Keratinocyte (primary cell): ENCODE measurements around the gene RIOK3. TPM values are rescaled to one million over a fixed set of nuclear protein-coding genes. Genes with fewer than 3 reads are reported as not detected.

Source experiments
- DNase-seq: peaks from one replicate; pipeline ENCODE4 v3.0.0-alpha.2; 2011; ENCODE audit warnings: low read depth, missing footprints, low spot score
- FAIRE-seq: peaks from 2 replicates; lab custom pipeline; 2011; peaks lifted over from hg19 to GRCh38; lab: Jason Lieb, UNC
- H2AFZ ChIP-seq: 2 replicates; pipeline ENCODE4 v1.6.0; 2012; ENCODE audit warnings: low read length, control low read depth, inconsistent platforms; ENCODE audit not compliant: control insufficient read depth
- H3K27ac ChIP-seq: 2 replicates; pipeline ENCODE4 v1.5.1; 2011; ENCODE audit warnings: low read length; ENCODE audit not compliant: control insufficient read depth, insufficient read depth
- H3K27me3 ChIP-seq: 3 replicates; pipeline ENCODE4 v1.6.0; 2011; ENCODE audit warnings: low read length; ENCODE audit not compliant: control insufficient read depth, insufficient read depth; ENCODE audit errors: extremely low read depth
- H3K36me3 ChIP-seq, 2 experiments: 2 replicates in 1 of 2; 3 replicates in 1 of 2; pipeline ENCODE4 v1.5.1; 2011; ENCODE audit warnings: low read length in 2 of 2, mild to moderate bottlenecking in 1 of 2; ENCODE audit not compliant: control insufficient read depth in 2 of 2, insufficient read depth in 2 of 2; ENCODE audit errors: extremely low read depth in 1 of 2
- H3K4me1 ChIP-seq: 3 replicates; pipeline ENCODE4 v1.5.1; 2011; ENCODE audit warnings: low read length; ENCODE audit not compliant: control insufficient read depth, insufficient read depth; ENCODE audit errors: extremely low read depth
- H3K4me2 ChIP-seq: 3 replicates; pipeline ENCODE4 v1.6.0; 2011; ENCODE audit warnings: low read depth, low read length; ENCODE audit not compliant: control insufficient read depth, insufficient read depth; ENCODE audit errors: extremely low read depth
- H3K4me3 ChIP-seq, 3 experiments: fragments of 200-600 bp in 1 of 3; sonication (generic) in 1 of 3; 2 replicates in 2 of 3; 3 replicates in 1 of 3; pipeline ENCODE4 v1.5.1; 2011 to 2016; ENCODE audit warnings: low read length in 3 of 3, mild to moderate bottlenecking in 3 of 3, control low read depth in 2 of 3, inconsistent platforms in 1 of 3, low read depth in 1 of 3, mixed read lengths in 1 of 3, mixed run types in 1 of 3, moderate library complexity in 1 of 3; ENCODE audit not compliant: control insufficient read depth in 2 of 3, insufficient read depth in 2 of 3; ENCODE audit errors: extremely low read depth in 1 of 3
- H3K79me2 ChIP-seq: 2 replicates; pipeline ENCODE4 v1.6.0; 2012; ENCODE audit warnings: low read length; ENCODE audit not compliant: control insufficient read depth, insufficient read depth
- H3K9ac ChIP-seq: 3 replicates; pipeline ENCODE4 v1.6.0; 2011; ENCODE audit warnings: low read length; ENCODE audit not compliant: control insufficient read depth, insufficient read depth; ENCODE audit errors: extremely low read depth
- H3K9me1 ChIP-seq: 3 replicates; pipeline ENCODE4 v1.6.0; 2011; ENCODE audit warnings: low read length; ENCODE audit not compliant: control insufficient read depth, insufficient read depth; ENCODE audit errors: extremely low read depth
- H3K9me3 ChIP-seq: 2 replicates; pipeline ENCODE4 v1.5.1; 2012; ENCODE audit warnings: low read depth, low read length; ENCODE audit not compliant: control insufficient read depth
- H4K20me1 ChIP-seq: 3 replicates; pipeline ENCODE4 v1.6.0; 2011; ENCODE audit warnings: low read length; ENCODE audit not compliant: control insufficient read depth, insufficient read depth; ENCODE audit errors: extremely low read depth
- EZH2 ChIP-seq: IDR thresholded peaks from one replicate; pipeline ENCODE4 v1.6.1; 2012; ENCODE audit warnings: inconsistent platforms, mild to moderate bottlenecking, low read length, moderate library complexity
- dilution Hi-C: fragments of 300-500 bp; cut with MboI; formaldehyde crosslinking; loops from one replicate; pipeline ENCODE4 v1.7.0; 2020; ENCODE audit warnings: low sequenced_read_pairs; ENCODE audit not compliant: extremely low pct_ligation_motif_present
- polyA plus RNA-seq, 5 experiments: library from polyadenylated mRNA; depleted of rRNA in 3 of 5; stranded (reverse) in 3 of 5; stranded (forward) in 1 of 5; unstranded in 1 of 5; fragments of >200 nt; gene quantifications; 1 replicate in 1 of 5; 2 replicates in 3 of 5; 3 replicates in 1 of 5; pipeline versions ENCODE4 v1.2.1 to v1.2.3, GENCODE V29; 2011 to 2012; ENCODE audit warnings: missing spikeins in 2 of 5, low read depth in 1 of 5, low replicate concordance in 1 of 5
- TF ChIP-seq, protein P1 (sequence below), 3 experiments: IDR thresholded peaks in 1 of 3; conservative IDR thresholded peaks in 1 of 3; optimal IDR thresholded peaks in 1 of 3; 2 replicates in 2 of 3; 3 replicates in 1 of 3; pipeline versions ENCODE3 to v1.5.1; 2011; ENCODE audit warnings: low read length in 3 of 3, mild to moderate bottlenecking in 3 of 3, moderate library complexity in 2 of 3, control low read depth in 1 of 3, inconsistent platforms in 1 of 3; ENCODE audit not compliant: insufficient read depth in 2 of 3; ENCODE audit errors: extremely low read depth in 1 of 3

The RIOK3 gene
- polyA plus RNA-seq, 1 donor (not counting 4 experiments of a cell fraction or from before 2014, with no cell fraction given): 68.6 TPM

DNA sequence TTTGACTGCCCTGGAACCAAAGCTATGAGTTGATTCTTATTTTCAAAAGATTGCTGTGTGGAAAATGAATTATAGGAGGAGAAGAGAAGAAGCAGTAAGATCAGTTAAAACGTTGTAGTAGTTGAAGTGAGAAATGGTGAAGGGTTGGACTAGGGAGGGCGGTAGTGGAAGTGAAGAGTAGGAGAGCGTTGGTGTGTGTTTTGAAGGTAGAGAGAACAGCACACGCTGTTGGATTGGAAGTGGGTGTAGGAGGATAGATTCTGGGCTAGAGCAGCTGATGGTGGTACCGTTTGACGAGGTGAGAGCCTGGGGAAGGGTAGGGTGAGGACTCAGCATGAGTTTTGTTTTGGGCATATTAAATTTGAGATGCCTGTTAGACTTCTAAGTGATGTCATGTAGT, 18.4 kb downstream of the RIOK3 start:
- Histone ChIP-seq H3K4me3 (no peak overlapping the region), H3K4me2 (no peak overlapping the region), H3K9me1 (no peaks in the 10 kb centered on the region), H3K36me3 (peaks cover 29 to 39% of the 10 kb centered on the region in 2 experiments), H3K79me2 (peaks cover 4% of the 10 kb centered on the region), H3K4me1 (no peaks in the 10 kb centered on the region), H2AFZ (no peak overlapping the region), H3K27ac (no peak overlapping the region), H3K9me3 (no peaks in the 10 kb centered on the region), H3K27me3 (no peaks in the 10 kb centered on the region), H4K20me1 (no peaks in the 10 kb centered on the region), H3K9ac (no peak overlapping the region)
- FAIRE-seq (no peak), DNase-seq (no peak)
- dilution Hi-C loops: no loop called here
- no peak for TF ChIP-seq EZH2
- TF ChIP-seq, protein P1, sequence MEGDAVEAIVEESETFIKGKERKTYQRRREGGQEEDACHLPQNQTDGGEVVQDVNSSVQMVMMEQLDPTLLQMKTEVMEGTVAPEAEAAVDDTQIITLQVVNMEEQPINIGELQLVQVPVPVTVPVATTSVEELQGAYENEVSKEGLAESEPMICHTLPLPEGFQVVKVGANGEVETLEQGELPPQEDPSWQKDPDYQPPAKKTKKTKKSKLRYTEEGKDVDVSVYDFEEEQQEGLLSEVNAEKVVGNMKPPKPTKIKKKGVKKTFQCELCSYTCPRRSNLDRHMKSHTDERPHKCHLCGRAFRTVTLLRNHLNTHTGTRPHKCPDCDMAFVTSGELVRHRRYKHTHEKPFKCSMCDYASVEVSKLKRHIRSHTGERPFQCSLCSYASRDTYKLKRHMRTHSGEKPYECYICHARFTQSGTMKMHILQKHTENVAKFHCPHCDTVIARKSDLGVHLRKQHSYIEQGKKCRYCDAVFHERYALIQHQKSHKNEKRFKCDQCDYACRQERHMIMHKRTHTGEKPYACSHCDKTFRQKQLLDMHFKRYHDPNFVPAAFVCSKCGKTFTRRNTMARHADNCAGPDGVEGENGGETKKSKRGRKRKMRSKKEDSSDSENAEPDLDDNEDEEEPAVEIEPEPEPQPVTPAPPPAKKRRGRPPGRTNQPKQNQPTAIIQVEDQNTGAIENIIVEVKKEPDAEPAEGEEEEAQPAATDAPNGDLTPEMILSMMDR (optimal IDR thresholded peaks at IDR 0.05 in 1 of 3, IDR thresholded peaks at IDR 0.05 in 1 of 3, conservative IDR thresholded peaks at IDR 0.05 in 1 of 3; ENCODE audit: extremely low read depth in 1 of 3, insufficient read depth in 2 of 3, low read length in 3 of 3): no peak

DNA sequence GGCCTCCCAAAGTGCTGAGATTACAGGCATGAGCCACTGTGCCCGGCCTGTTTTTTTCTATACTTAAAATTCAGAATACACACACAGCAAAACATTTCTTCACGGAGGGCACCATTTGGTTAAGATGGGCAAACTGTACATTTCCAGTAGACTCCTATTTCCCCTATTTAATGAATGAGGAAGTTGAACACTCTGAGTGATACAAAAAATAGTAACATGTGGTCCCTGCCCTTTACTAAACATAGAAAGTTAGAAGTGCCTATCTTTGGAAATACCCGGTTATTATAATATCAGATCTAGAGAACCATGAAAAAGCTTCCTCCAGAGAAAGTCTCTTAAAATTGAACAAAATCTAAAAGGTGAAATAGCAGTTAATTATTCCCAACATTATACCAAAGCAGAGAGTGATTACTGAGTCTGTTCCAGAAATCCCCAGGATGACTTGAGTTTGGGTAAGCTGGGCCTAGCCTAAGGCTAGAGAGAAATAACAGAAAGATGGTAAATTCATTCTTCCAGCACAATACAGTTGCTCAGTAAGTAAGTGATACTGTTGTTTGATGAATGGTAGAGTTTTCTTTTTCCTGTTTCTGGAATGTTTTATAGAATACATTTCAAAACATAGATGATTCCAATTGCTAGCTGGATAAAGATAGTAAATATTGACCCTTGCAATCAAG, 26.9 kb downstream of the RIOK3 start:
- no peak overlapping the region for H3K27ac ChIP-seq
- no peak overlapping the region for H3K4me3 ChIP-seq
- no peaks in the 10 kb centered on the region for H3K9me1 ChIP-seq
- H2AFZ ChIP-seq: no peak overlapping the region
- TF ChIP-seq, protein P1 (optimal IDR thresholded peaks at IDR 0.05 in 1 of 3, IDR thresholded peaks at IDR 0.05 in 1 of 3, conservative IDR thresholded peaks at IDR 0.05 in 1 of 3; ENCODE audit: extremely low read depth in 1 of 3, insufficient read depth in 2 of 3, low read length in 3 of 3): no peak
- TF ChIP-seq EZH2: no peak
- no peaks in the 10 kb centered on the region for H3K4me1 ChIP-seq
- dilution Hi-C loops: no loop called here
- H3K4me2 ChIP-seq: no peak overlapping the region
- no peaks in the 10 kb centered on the region for H3K9me3 ChIP-seq
- H3K79me2 ChIP-seq: no peaks in the 10 kb centered on the region
- DNase-seq (no peak), FAIRE-seq (no peak)
- H3K36me3 ChIP-seq: peaks cover 19 to 31% of the 10 kb centered on the region in 2 experiments
- H4K20me1 ChIP-seq: no peaks in the 10 kb centered on the region
- H3K27me3 ChIP-seq: no peaks in the 10 kb centered on the region
- H3K9ac ChIP-seq: no peak overlapping the region
